H1 (cell line): ENCODE data around the gene CCR2. TPM values are rescaled to one million over a fixed set of nuclear protein-coding genes. Genes with fewer than 3 reads are reported as not detected.
"Not testable (repeated sequence)": the region's sequence is repeated elsewhere in the genome, so short reads cannot be mapped to it uniquely, and the experiment has no call there.

Source experiments
- CTCF ChIA-PET: fragments of 300-600 bp; sonication (Branson Sonifier 250); formaldehyde crosslinking; loops from one replicate; lab custom pipeline; 2021; ENCODE audit not compliant: partially characterized antibody; lab: Charles Lee
- POLR2A ChIA-PET: fragments of 300-600 bp; sonication (Branson Sonifier 250); formaldehyde crosslinking; loops from one replicate; lab custom pipeline; 2021; ENCODE audit warnings: inconsistent platforms; ENCODE audit not compliant: partially characterized antibody; lab: Charles Lee
- DNase-seq, 2 experiments: peaks; one replicate each; pipeline versions ENCODE4 v3.0.0 to v3.0.0-alpha.2; 2010 to 2022; ENCODE audit warnings: low spot score in 2 of 2, low read depth in 1 of 2, mixed read lengths in 1 of 2
- FAIRE-seq: peaks from 2 replicates; lab custom pipeline; 2011; peaks lifted over from hg19 to GRCh38; lab: Jason Lieb, UNC
- H2AFZ ChIP-seq: 2 replicates; pipeline ENCODE4 v1.8.1; 2012; ENCODE audit warnings: low read length, inconsistent platforms
- H2AK5ac ChIP-seq: 2 replicates; pipeline ENCODE4 v1.6.1; 2013; ENCODE audit warnings: low read depth, low read length
- H2BK120ac ChIP-seq: replicated peaks from 2 replicates; pipeline ENCODE3; 2013; ENCODE audit warnings: low read depth, low read length, inconsistent platforms
- H2BK12ac ChIP-seq: 2 replicates; pipeline ENCODE4 v1.6.1; 2013; ENCODE audit warnings: low read depth, low read length
- H2BK15ac ChIP-seq: 2 replicates; pipeline ENCODE4 v1.6.1; 2013; ENCODE audit warnings: low read length
- H2BK20ac ChIP-seq: 2 replicates; pipeline ENCODE4 v1.6.1; 2013; ENCODE audit warnings: low read length
- H2BK5ac ChIP-seq: 2 replicates; pipeline ENCODE4 v1.6.1; 2013; ENCODE audit warnings: low read depth, low read length
- H3K14ac ChIP-seq: 2 replicates; pipeline ENCODE4 v1.6.1; 2013; ENCODE audit warnings: inconsistent platforms; ENCODE audit not compliant: insufficient read length
- H3K18ac ChIP-seq: 2 replicates; pipeline ENCODE4 v1.6.1; 2013; ENCODE audit warnings: low read length; ENCODE audit errors: extremely low read depth
- H3K23ac ChIP-seq: 2 replicates; pipeline ENCODE4 v1.6.1; 2013; ENCODE audit warnings: inconsistent platforms; ENCODE audit not compliant: insufficient read length
- H3K23me2 ChIP-seq: 2 replicates; pipeline ENCODE4 v1.6.1; 2013; ENCODE audit warnings: low read depth, low read length
- H3K27ac ChIP-seq: 2 replicates; pipeline ENCODE4 v1.6.1; 2011; ENCODE audit warnings: low read depth, low read length, inconsistent platforms
- H3K27me3 ChIP-seq, 4 experiments: replicated peaks in 1 of 4; 1 replicate in 1 of 4; 2 replicates in 3 of 4; pipeline versions ENCODE4 v1.6.1 to v1.8.1; 2011 to 2013; ENCODE audit warnings: low read length in 3 of 4, mild to moderate bottlenecking in 3 of 4, inconsistent platforms in 2 of 4, mixed read lengths in 2 of 4, moderate library complexity in 1 of 4; ENCODE audit not compliant: control insufficient read depth in 3 of 4, insufficient read depth in 3 of 4; ENCODE audit errors: extremely low read depth in 1 of 4
- H3K36me3 ChIP-seq, 4 experiments: 2 replicates each; pipeline versions ENCODE4 v1.6.1 to v1.8.1; 2011 to 2013; ENCODE audit warnings: mild to moderate bottlenecking in 4 of 4, low read length in 3 of 4, moderate library complexity in 2 of 4, control low read depth in 1 of 4, inconsistent platforms in 1 of 4; ENCODE audit not compliant: insufficient read depth in 4 of 4, control insufficient read depth in 2 of 4
- H3K4ac ChIP-seq: replicated peaks from 2 replicates; pipeline ENCODE3; 2013; ENCODE audit warnings: low read length, low read depth, mixed read lengths, inconsistent platforms; ENCODE audit not compliant: insufficient read length
- H3K4me1 ChIP-seq, 4 experiments: replicated peaks in 1 of 4; 1 replicate in 1 of 4; 2 replicates in 3 of 4; pipeline versions ENCODE4 v1.6.1 to v1.8.1; 2011 to 2013; ENCODE audit warnings: low read length in 3 of 4, inconsistent platforms in 2 of 4, mixed read lengths in 1 of 4; ENCODE audit not compliant: insufficient read depth in 4 of 4, control insufficient read depth in 3 of 4
- H3K4me2 ChIP-seq, 2 experiments: 2 replicates each; pipeline versions ENCODE4 v1.6.1 to v1.8.1; 2011 to 2013; ENCODE audit warnings: low read depth in 2 of 2, low read length in 2 of 2, control low read depth in 1 of 2, inconsistent platforms in 1 of 2, mild to moderate bottlenecking in 1 of 2; ENCODE audit not compliant: insufficient read depth in 1 of 2
- H3K4me3 ChIP-seq, 4 experiments: fragments of 200-600, 300-600 bp in 1 of 4; sonication (generic), shearing (Covaris generic), sonication (Bioruptor Twin) in 1 of 4; 2 replicates each; pipeline versions ENCODE4 v1.5.1 to v1.8.1; 2011 to 2016; ENCODE audit warnings: low read length in 4 of 4, low read depth in 3 of 4, control low read depth in 2 of 4, inconsistent platforms in 2 of 4, mild to moderate bottlenecking in 2 of 4, mixed read lengths in 1 of 4, moderate library complexity in 1 of 4; ENCODE audit not compliant: insufficient read depth in 2 of 4; ENCODE audit errors: extremely low read depth in 1 of 4
- H3K56ac ChIP-seq: replicated peaks from 2 replicates; pipeline ENCODE3; 2013; ENCODE audit warnings: low read depth, mild to moderate bottlenecking, mixed read lengths, low read length, inconsistent platforms; ENCODE audit not compliant: insufficient read length
- H3K79me1 ChIP-seq: 2 replicates; pipeline ENCODE4 v1.6.1; 2013; ENCODE audit warnings: low read depth, low read length, control low read depth
- H3K79me2 ChIP-seq, 2 experiments: 2 replicates each; pipeline versions ENCODE4 v1.6.1 to v1.8.1; 2012 to 2013; ENCODE audit warnings: low read length in 2 of 2, mild to moderate bottlenecking in 2 of 2, inconsistent platforms in 1 of 2; ENCODE audit not compliant: insufficient read depth in 2 of 2, control insufficient read depth in 1 of 2
- H3K9ac ChIP-seq, 4 experiments: replicated peaks in 1 of 4; 1 replicate in 1 of 4; 2 replicates in 3 of 4; pipeline versions ENCODE4 v1.6.1 to v1.8.1; 2011 to 2013; ENCODE audit warnings: low read depth in 3 of 4, low read length in 3 of 4, control low read depth in 2 of 4, mild to moderate bottlenecking in 2 of 4, moderate library complexity in 2 of 4, inconsistent platforms in 1 of 4; ENCODE audit errors: extremely low read depth in 1 of 4
- H3K9me3 ChIP-seq, 2 experiments: 2 replicates each; pipeline versions ENCODE4 v1.6.1 to v1.8.1; 2012 to 2013; ENCODE audit warnings: mild to moderate bottlenecking in 2 of 2, moderate library complexity in 2 of 2, control low read depth in 1 of 2, inconsistent platforms in 1 of 2, low read depth in 1 of 2, low read length in 1 of 2, mixed read lengths in 1 of 2; ENCODE audit not compliant: insufficient read depth in 2 of 2
- H4K20me1 ChIP-seq, 2 experiments: replicated peaks in 1 of 2; 2 replicates each; pipeline versions ENCODE3 to v1.8.1; 2011 to 2013; ENCODE audit warnings: inconsistent platforms in 2 of 2, low read length in 2 of 2, mild to moderate bottlenecking in 1 of 2; ENCODE audit not compliant: insufficient read depth in 2 of 2, control insufficient read depth in 1 of 2
- H4K5ac ChIP-seq: 2 replicates; pipeline ENCODE4 v1.6.1; 2013; ENCODE audit warnings: low read length, low read depth, mixed read lengths, inconsistent platforms; ENCODE audit not compliant: insufficient read length
- H4K8ac ChIP-seq: 2 replicates; pipeline ENCODE4 v1.8.0; 2013; ENCODE audit warnings: mild to moderate bottlenecking, moderate library complexity, low read length, inconsistent platforms; ENCODE audit not compliant: insufficient read depth; ENCODE audit errors: extremely low read depth
- H4K91ac ChIP-seq: replicated peaks from 2 replicates; pipeline ENCODE3; 2013; ENCODE audit warnings: low read length, mixed read lengths, inconsistent platforms; ENCODE audit not compliant: insufficient read length
- WGBS, 2 experiments: shearing (Covaris generic) in 1 of 2; methylation state at CpG; one replicate each; pipeline versions ENCODE4 v1.1.6 to v1.1.7; 2013 to 2015; ENCODE audit warnings: low lambda C conversion rate in 2 of 2, mixed read lengths in 2 of 2, inconsistent platforms in 1 of 2, low coverage in 1 of 2, missing lambda C conversion rate in 1 of 2; ENCODE audit not compliant: insufficient replicate concordance in 2 of 2, insufficient coverage in 1 of 2, insufficient read length in 1 of 2; ENCODE audit errors: extremely low coverage in 1 of 2, missing lambda C conversion rate in 1 of 2; 5-methylcytosine and 5-hydroxymethylcytosine counted together
- polyA plus RNA-seq, 7 experiments: library from polyadenylated mRNA; depleted of rRNA in 3 of 7; stranded (reverse) in 5 of 7; unstranded in 2 of 7; fragments of >200 nt in 5 of 7; fragments of 200-250 nt in 2 of 7; gene quantifications; 1 replicate in 5 of 7; 2 replicates in 1 of 7; 4 replicates in 1 of 7; pipeline versions ENCODE4 v1.2.1 to v1.2.3, GENCODE V29; 2011 to 2013; ENCODE audit warnings: missing spikeins in 2 of 7, mixed read lengths in 2 of 7
- total RNA-seq: library from RNA; stranded (reverse); fragmentation: NEBNext Ultra II Directional; extraction: Animal tissue kit (Norgen Biotek cat#: 25700); gene quantifications from 2 replicates; pipeline ENCODE4 v1.2.1, GENCODE V29; 2021

The CCR2 gene
- total and polyA plus RNA-seq, 2 of the 8 experiments (the other 6 are each of a cell fraction or from before 2014, with no cell fraction given), result not detected

DNA sequence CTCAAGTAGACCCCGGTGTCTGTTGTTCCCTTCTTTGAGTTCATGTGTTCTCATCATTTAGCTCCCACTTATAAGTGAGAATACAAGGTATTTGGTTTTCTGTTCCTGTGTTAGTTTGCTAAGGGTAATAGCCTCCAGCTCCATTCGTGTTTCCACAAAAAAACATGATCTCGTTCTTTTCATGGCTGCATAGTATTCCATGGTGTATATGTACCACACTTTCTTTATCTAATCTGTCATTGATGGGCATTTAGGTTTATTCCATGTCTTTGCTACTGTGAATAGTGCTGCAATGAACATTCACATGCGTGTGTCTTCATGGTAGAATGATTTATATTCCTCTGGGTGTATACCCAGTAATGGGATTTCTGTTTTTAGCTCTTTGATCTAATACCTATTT lies 49.0 kb downstream of the CCR2 start:
- 88% methylated on average over 4 of the region's 4 CpGs; no CpG with 5 or more reads in 1 of the 2 experiments for WGBS, 2 experiments
- H3K4me3 ChIP-seq, H3K4ac ChIP-seq, H2AFZ ChIP-seq, H4K5ac ChIP-seq, H3K56ac ChIP-seq, H2BK5ac ChIP-seq, H3K23me2 ChIP-seq, H2BK120ac ChIP-seq, H4K91ac ChIP-seq, DNase-seq, H3K23ac ChIP-seq, POLR2A ChIA-PET, H4K20me1 ChIP-seq, H3K18ac ChIP-seq, H2AK5ac ChIP-seq, H2BK12ac ChIP-seq, H2BK15ac ChIP-seq, H3K27ac ChIP-seq, FAIRE-seq, H3K27me3 ChIP-seq, H3K79me1 ChIP-seq, H3K4me1 ChIP-seq, H3K9me3 ChIP-seq, H4K8ac ChIP-seq, H3K14ac ChIP-seq, H3K4me2 ChIP-seq, H3K79me2 ChIP-seq, H2BK20ac ChIP-seq, H3K36me3 ChIP-seq, H3K9ac ChIP-seq: not testable (repeated sequence)
- CTCF ChIA-PET, result interaction anchor here (1.1 to 3.8 kb wide), 3 partner anchors 7 to 41 kb away, joined by 3 to 16 read pairs (median 3); no protein-coding TSS in a partner anchor
